ENCODE measurements around the gene AMMECR1. TPM values are rescaled to one million over a fixed set of nuclear protein-coding genes. Genes with fewer than 3 reads are reported as not detected.

Gene AMMECR1
- total RNA-seq, result 10 to 100 TPM in 1 of 6 donors, 1 to 10 TPM in 5; 1.4 to 20.1 (median 8.0) TPM

DNA sequence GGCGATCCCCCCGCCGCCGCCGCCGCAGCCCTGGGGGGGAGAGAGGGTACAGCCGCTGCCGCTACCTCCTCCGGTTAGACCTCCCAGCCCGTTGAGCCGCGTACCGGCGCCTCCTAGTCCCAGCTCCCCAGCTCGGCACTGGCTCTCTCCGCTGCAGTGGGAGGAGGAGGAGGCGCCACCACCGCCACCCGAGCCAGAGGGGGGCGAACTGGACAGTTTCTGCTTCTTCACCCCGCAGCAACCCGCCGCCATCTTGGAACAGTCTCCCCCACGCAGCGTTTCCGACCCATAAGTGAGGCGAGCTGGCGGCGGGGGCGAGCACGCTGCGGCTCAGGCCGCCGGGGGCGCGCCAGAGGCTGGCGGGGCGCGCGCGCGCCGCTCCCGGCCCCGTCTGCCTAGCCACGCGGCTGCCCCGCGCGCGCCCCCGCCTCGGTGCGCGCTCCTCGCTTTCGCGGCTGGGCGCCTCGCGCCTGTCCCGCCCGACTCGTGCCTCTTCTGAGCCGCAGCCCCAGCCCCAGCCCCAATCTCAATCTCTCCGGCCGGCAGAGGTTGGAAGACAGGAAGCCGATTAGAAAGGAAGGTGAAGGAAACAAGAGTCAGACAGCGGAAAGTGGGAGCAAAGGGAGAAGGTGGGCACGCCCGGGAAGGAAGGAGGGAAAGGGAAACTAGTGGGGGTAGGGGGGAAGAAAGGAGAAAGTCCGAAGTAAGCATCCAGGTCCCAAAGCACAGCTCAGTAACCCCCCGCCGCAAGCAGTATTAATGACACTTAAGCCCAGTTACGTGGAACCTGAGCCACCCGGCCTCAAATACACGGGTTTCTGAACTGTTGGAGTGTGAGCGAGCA, at the start of gene AMMECR1:
AMMECR1 (minus strand) TSS at position 266 of the 844 bp plus-strand sequence; CDS start at position 252, 14 bp downstream.
- peaks cover 0 to 5% (median 0%) of the 10 kb centered on the region in 4 donors for H3K4me1 ChIP-seq
- DNase-seq (peak; percentile 77 to 96), ATAC-seq (ENCODE audit: low FRiP score in 2 of 2) (peak; percentile 90 to 98)
- no peaks in the 10 kb centered on the region for H3K27me3 ChIP-seq
- no peaks in the 10 kb centered on the region for H3K9me3 ChIP-seq
- 4 to 47% methylated on average over 13 to 48 of the region's 78 CpGs for WGBS, 2 donors
- H3K27ac ChIP-seq, result peak within 1 kb of the TSS; percentile 82 to 93 (median 88)
- peak within 1 kb of the TSS; percentile 65 to 87 (median 70) for H3K4me3 ChIP-seq
- TF ChIP-seq EP300 (IDR thresholded peaks at IDR 0.05), result no peak
- TF ChIP-seq, protein P1, sequence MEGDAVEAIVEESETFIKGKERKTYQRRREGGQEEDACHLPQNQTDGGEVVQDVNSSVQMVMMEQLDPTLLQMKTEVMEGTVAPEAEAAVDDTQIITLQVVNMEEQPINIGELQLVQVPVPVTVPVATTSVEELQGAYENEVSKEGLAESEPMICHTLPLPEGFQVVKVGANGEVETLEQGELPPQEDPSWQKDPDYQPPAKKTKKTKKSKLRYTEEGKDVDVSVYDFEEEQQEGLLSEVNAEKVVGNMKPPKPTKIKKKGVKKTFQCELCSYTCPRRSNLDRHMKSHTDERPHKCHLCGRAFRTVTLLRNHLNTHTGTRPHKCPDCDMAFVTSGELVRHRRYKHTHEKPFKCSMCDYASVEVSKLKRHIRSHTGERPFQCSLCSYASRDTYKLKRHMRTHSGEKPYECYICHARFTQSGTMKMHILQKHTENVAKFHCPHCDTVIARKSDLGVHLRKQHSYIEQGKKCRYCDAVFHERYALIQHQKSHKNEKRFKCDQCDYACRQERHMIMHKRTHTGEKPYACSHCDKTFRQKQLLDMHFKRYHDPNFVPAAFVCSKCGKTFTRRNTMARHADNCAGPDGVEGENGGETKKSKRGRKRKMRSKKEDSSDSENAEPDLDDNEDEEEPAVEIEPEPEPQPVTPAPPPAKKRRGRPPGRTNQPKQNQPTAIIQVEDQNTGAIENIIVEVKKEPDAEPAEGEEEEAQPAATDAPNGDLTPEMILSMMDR (IDR thresholded peaks at IDR 0.05), result peak in 4 of 6 experiments; percentile 16 to 32 (median 22)
- peak in 3 of 4 donors; percentile 44 to 77 (median 58) for TF ChIP-seq POLR2A (IDR thresholded peaks at IDR 0.05)
- TF ChIP-seq POLR2AphosphoS5 (IDR thresholded peaks at IDR 0.05), result peak in 1 of 2 donors; percentile 51
- no peaks in the 10 kb centered on the region for H3K36me3 ChIP-seq

DNA sequence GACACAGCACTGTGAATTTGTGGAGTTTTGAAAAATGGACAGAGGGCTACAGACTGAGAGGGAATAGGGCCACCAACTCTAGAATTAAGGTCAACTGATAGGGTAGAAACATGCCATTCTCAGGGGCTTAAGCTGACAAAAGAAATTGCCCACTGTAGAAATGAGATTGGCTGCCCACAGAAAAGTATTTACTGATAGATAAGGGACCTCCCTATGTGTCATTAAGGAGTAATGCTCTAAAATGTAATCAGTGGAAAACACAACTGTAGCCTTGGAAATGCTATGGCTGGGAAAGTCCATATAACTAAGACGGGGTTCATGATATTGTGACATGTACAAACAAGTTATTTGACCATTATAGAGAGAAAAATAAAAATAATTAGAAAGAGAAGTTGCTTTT, 45.4 kb upstream of the AMMECR1 start:
- DNase-seq (no peak), ATAC-seq (ENCODE audit: low FRiP score in 2 of 2) (no peak)
- TF ChIP-seq POLR2AphosphoS5 (IDR thresholded peaks at IDR 0.05) (no peak), EP300 (IDR thresholded peaks at IDR 0.05) (no peak), POLR2A (IDR thresholded peaks at IDR 0.05) (no peak)
- TF ChIP-seq, protein P1 (IDR thresholded peaks at IDR 0.05), result no peak
- Histone ChIP-seq H3K4me3 (no peak overlapping the region), H3K27ac (no peak overlapping the region), H3K9me3 (no peaks in the 10 kb centered on the region), H3K4me1 (no peaks in the 10 kb centered on the region), H3K36me3 (no peaks in the 10 kb centered on the region), H3K27me3 (no peaks in the 10 kb centered on the region)
- WGBS, 2 donors, result 75 to 91% methylated on average over 1 of the region's 1 CpG

DNA sequence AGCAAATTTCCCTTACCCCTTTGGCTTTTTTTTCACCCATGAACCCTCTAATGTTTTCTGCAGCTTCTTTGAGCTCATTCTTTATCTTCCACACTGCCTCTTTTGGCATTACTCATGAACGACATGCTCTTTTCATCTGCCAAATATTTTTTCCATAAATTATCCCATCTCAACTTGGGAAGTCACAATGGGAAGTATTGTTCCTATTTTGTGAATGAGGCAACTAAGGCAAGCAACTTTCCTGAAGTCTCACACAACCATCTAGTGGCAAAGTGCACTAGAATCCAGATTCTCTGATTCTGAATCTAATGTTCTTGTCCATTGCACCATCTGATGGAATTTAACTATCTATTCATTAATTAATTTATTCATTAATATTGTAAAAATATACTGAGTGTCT, 41.4 kb upstream of the AMMECR1 start:
- H3K27me3 ChIP-seq, result no peaks in the 10 kb centered on the region
- H3K4me1 ChIP-seq, result no peaks in the 10 kb centered on the region
- H3K4me3 ChIP-seq, result no peak overlapping the region
- ATAC-seq (ENCODE audit: low FRiP score in 2 of 2), result no peak
- TF ChIP-seq, protein P1 (IDR thresholded peaks at IDR 0.05), result no peak
- H3K36me3 ChIP-seq, result no peaks in the 10 kb centered on the region
- no peaks in the 10 kb centered on the region for H3K9me3 ChIP-seq
- no peak overlapping the region for H3K27ac ChIP-seq
- DNase-seq, result no peak
- 33 to 50% methylated on average over 1 of the region's 1 CpG for WGBS, 2 donors

DNA sequence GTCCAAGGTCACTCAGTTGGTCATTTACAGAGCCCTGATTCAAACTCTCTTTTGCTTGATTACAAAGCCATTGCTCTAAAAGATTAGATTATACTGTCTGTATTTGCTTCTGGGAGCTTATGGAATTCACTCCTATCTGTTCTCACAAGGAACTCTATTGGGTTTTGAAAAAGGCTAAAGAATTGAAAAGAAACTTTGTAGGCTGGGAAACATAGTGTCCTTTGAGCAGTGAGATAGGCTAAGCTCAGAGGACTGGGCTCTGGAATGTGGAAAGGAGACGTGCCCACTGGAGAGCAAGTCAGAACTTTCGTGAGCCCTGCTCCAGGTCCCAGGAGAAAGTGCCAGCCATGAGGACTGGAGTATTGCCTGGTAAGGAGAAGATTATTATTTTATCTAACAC, 40.7 kb upstream of the AMMECR1 start, which contains the start of gene RTL9:
RTL9 (plus strand) TSS at position 301 of the 400 bp plus-strand sequence. CDS start 91,770 bp downstream, outside the sequence.
- Histone ChIP-seq H3K36me3 (no peaks in the 10 kb centered on the region), H3K9me3 (no peaks in the 10 kb centered on the region), H3K4me1 (no peaks in the 10 kb centered on the region), H3K4me3 (no peak within 1 kb of the TSS), H3K27ac (no peak within 1 kb of the TSS), H3K27me3 (no peaks in the 10 kb centered on the region)
- TF ChIP-seq POLR2A (IDR thresholded peaks at IDR 0.05), result no peak
- no peak for TF ChIP-seq POLR2AphosphoS5 (IDR thresholded peaks at IDR 0.05)
- TF ChIP-seq EP300 (IDR thresholded peaks at IDR 0.05), result no peak
- TF ChIP-seq, protein P1 (IDR thresholded peaks at IDR 0.05), result no peak
- WGBS, 2 donors, result 71 to 87% methylated on average over 2 of the region's 2 CpGs
- ATAC-seq (ENCODE audit: low FRiP score in 2 of 2), result no peak
- no peak for DNase-seq

Data from upper lobe of left lung (tissue), 6 donors.